Upper lobe of left lung (tissue), 6 donors: ENCODE measurements around the gene SLC26A8. TPM values are rescaled to one million over a fixed set of nuclear protein-coding genes. Genes with fewer than 3 reads are reported as not detected.
"Not testable (repeated sequence)": the region's sequence is repeated elsewhere in the genome, so short reads cannot be mapped to it uniquely, and the experiment has no call there.

ENCODE experiments used
- ATAC-seq, 2 donors: fragments of 200-7000 bp; cut with Tn5 transposase; one replicate each; pipeline ENCODE4 v1.9.1; 2022; ENCODE audit warnings: mild to moderate bottlenecking in 2 of 2, moderate library complexity in 2 of 2; ENCODE audit not compliant: low FRiP score in 2 of 2
- DNase-seq, 2 donors: peaks; one replicate each; pipeline ENCODE4 v3.0.0-alpha.2; 2019 to 2020
- H3K27ac ChIP-seq, 4 donors: fragments of 200-600 bp; sonication (generic); one replicate each; pipeline ENCODE4 v1.5.1; 2016 to 2019
- H3K27me3 ChIP-seq, 4 donors: fragments of 200-600 bp; sonication (generic); one replicate each; pipeline ENCODE4 v1.5.1; 2017 to 2019
- H3K36me3 ChIP-seq, 4 donors: fragments of 200-600 bp; sonication (generic); one replicate each; pipeline ENCODE4 v1.5.1; 2016 to 2019
- H3K4me1 ChIP-seq, 4 donors: fragments of 200-600 bp; sonication (generic); one replicate each; pipeline ENCODE4 v1.5.1; 2018 to 2019
- H3K4me3 ChIP-seq, 4 donors: fragments of 200-600 bp; sonication (generic); one replicate each; pipeline ENCODE4 v1.5.1; 2017 to 2019; ENCODE audit warnings: mild to moderate bottlenecking in 2 of 4, moderate library complexity in 1 of 4
- H3K9me3 ChIP-seq, 4 donors: fragments of 200-600 bp; sonication (generic); one replicate each; pipeline ENCODE4 v1.5.1; 2018 to 2019
- EP300 ChIP-seq, 4 donors: sonication (generic); formaldehyde crosslinking; IDR thresholded peaks; one replicate each; pipeline ENCODE4 v1.5.1; 2017; ENCODE audit warnings: antibody characterized with exemption in 4 of 4, control low read depth in 2 of 4
- POLR2A ChIP-seq, 4 donors: fragments of 450-650 bp; IDR thresholded peaks; one replicate each; pipeline ENCODE4 v1.5.1; 2016 to 2017; ENCODE audit warnings: antibody characterized with exemption in 4 of 4, mild to moderate bottlenecking in 2 of 4
- POLR2AphosphoS5 ChIP-seq, 2 donors: sonication (generic); formaldehyde crosslinking; IDR thresholded peaks; one replicate each; pipeline ENCODE4 v1.5.1; 2017; ENCODE audit warnings: antibody characterized with exemption in 2 of 2
- WGBS, 2 donors: methylation state at CpG; one replicate each; pipeline ENCODE4 v1.1.5; 2017 to 2018; 5-methylcytosine and 5-hydroxymethylcytosine counted together
- total RNA-seq, 6 donors: library from RNA; depleted of rRNA in 4 of 6; stranded (reverse); fragments of >200 nt in 4 of 6; gene quantifications; one replicate each; pipeline versions ENCODE4 v1.1.0 to v1.2.1, GENCODE V29; 2016 to 2021
- TF ChIP-seq, protein P1 (sequence below), 6 experiments: fragments of 450-650 bp in 4 of 6; fragments of 200-600 bp in 2 of 6; sonication (generic) in 2 of 6; IDR thresholded peaks; one replicate each; pipeline ENCODE4 v1.5.1; 2016 to 2019; ENCODE audit warnings: antibody characterized with exemption in 6 of 6
- donor health status: DM: no; HTN: no; CAD: no; lungs with moderate emphysema.
- donor health status: DM: no; HTN: yes; CAD: no; lungs with severe emphysema.

SLC26A8 gene
- total RNA-seq, 6 donors from 2014 or later: under 0.01 to 1.5 (median 0.80) TPM

DNA sequence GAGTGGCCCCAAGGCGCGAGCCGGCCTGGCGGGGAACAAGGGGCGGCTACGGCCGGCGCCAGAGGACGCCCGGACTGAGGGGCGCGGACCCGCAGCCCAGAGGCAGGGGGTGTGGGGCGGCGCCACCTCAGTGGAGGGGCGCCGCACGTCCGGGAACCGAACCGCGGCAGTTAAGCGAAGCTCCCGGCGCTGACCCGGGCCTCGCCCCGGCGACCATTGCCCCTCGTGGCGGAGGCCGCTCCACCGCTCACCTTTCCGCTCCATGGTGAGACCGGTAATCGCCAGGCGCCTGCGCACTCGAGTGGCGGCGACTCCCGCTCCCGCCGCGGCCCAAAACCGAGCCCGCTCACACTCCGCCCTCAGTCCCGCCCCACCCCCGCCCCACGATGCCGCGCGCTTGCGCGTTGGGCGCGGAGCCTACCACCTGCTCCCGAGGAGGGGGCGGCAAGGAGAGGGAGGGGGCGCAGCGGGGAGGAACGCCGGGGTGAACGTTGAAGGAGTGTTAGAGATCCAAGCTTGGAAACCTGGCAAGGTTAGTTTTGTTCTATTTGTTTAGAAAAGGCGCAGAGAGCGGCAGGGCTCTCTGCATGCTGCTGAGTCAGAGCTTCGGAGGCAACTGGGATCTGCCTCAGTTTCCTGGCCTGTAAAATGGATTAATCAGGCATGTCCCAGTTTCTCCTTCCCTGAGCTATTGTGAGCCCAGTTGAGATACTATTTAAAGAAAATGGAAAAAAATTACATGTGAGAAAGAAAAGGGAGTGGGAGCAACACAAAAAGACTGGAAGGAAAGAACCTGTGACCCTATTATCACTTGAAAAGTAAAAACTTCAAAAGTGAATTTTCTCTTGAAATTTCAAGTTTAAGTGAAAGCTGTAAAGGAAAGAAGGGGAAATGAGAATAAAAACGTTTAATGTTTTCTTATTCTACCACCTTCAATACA lies 103.4 kb downstream of the SLC26A8 start, which contains the start of gene SRPK1:
SRPK1 (minus strand) TSS at position 306 of the 940 bp plus-strand sequence; CDS start at position 264, 42 bp downstream.
- peak; percentile 31 to 82 for TF ChIP-seq POLR2AphosphoS5 (IDR thresholded peaks at IDR 0.05)
- no peak for TF ChIP-seq EP300 (IDR thresholded peaks at IDR 0.05)
- TF ChIP-seq, protein P1, sequence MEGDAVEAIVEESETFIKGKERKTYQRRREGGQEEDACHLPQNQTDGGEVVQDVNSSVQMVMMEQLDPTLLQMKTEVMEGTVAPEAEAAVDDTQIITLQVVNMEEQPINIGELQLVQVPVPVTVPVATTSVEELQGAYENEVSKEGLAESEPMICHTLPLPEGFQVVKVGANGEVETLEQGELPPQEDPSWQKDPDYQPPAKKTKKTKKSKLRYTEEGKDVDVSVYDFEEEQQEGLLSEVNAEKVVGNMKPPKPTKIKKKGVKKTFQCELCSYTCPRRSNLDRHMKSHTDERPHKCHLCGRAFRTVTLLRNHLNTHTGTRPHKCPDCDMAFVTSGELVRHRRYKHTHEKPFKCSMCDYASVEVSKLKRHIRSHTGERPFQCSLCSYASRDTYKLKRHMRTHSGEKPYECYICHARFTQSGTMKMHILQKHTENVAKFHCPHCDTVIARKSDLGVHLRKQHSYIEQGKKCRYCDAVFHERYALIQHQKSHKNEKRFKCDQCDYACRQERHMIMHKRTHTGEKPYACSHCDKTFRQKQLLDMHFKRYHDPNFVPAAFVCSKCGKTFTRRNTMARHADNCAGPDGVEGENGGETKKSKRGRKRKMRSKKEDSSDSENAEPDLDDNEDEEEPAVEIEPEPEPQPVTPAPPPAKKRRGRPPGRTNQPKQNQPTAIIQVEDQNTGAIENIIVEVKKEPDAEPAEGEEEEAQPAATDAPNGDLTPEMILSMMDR (IDR thresholded peaks at IDR 0.05): peak in 1 of 6 experiments; percentile 19
- peak in 3 of 4 donors; percentile 64 to 80 (median 73) for TF ChIP-seq POLR2A (IDR thresholded peaks at IDR 0.05)
- Histone ChIP-seq H3K27me3 (no peaks in the 10 kb centered on the region), H3K4me3 (peak within 1 kb of the TSS; percentile 56 to 99 (median 78)), H3K9me3 (no peaks in the 10 kb centered on the region), H3K36me3 (peaks cover 0 to 4% (median 0%) of the 10 kb centered on the region in 4 donors), H3K4me1 (peaks cover 16 to 33% (median 24%) of the 10 kb centered on the region in 4 donors), H3K27ac (peak within 1 kb of the TSS; percentile 79 to 95 (median 88))
- ATAC-seq (peak; percentile 91 to 97), DNase-seq (peak; percentile 93 to 97)
- 0 to 1% methylated on average over 22 to 33 of the region's 69 CpGs for WGBS, 2 donors

DNA sequence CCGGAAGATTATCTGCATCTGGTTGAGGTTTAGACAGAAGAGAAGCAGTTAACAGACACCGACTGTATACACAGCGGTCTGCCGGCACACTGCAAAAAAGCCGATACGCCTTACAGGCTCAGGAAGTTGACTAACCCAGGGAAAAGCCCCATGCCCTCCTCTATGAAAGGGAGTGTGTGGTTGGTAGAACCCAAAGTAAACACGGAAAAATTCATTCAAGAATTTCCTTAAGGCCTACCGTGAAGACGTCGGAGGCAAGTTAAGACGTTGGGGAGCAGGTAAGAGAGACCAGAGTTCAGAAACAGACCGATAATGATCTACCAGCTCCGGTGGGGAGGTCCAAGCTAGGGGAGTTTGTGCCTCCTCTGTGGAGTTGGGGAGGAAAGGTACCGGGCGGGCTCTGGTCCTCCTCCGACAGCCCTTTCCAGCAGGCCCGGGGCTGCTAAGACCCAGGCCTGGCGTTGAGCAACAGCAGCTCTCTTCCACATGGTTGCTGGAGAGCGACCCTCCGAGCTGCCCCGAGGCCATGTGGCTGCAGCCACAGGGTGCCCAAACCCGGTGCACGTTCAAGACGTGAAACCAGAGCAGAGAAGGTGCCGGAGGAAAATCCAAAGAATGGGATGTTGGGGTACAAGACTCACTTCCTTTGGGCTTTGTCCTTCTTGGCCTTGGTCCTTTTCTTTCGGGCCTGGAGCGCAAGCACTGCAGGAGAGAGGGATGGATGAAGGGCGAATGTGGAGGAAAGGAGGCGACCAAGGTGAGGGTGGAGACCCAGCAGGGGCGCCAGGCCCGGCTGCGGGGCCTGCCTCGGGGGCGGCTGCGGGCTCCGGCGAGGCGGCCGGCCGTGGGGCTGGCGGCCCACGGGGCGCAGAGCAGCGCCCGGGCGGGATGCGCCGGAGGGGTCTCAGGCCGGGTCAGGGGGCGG lies 104.4 kb downstream of the SLC26A8 start:
- Histone ChIP-seq H3K27ac (peak overlapping the region; percentile 79 to 95 (median 88)), H3K4me3 (peak overlapping the region; percentile 56 to 99 (median 78)), H3K9me3 (no peaks in the 10 kb centered on the region), H3K36me3 (peaks cover 0 to 10% (median 0%) of the 10 kb centered on the region in 4 donors), H3K4me1 (peaks cover 16 to 33% (median 24%) of the 10 kb centered on the region in 4 donors), H3K27me3 (no peaks in the 10 kb centered on the region)
- peak; percentile 65 to 86 for ATAC-seq
- TF ChIP-seq, protein P1 (IDR thresholded peaks at IDR 0.05): no peak
- TF ChIP-seq EP300 (IDR thresholded peaks at IDR 0.05) (no peak), POLR2AphosphoS5 (IDR thresholded peaks at IDR 0.05) (peak; percentile 17 to 69), POLR2A (IDR thresholded peaks at IDR 0.05) (peak in 2 of 4 donors; percentile 17 to 37)
- WGBS, 2 donors: 1 to 2% methylated on average over 23 to 39 of the region's 50 CpGs
- peak; percentile 71 to 73 for DNase-seq

DNA sequence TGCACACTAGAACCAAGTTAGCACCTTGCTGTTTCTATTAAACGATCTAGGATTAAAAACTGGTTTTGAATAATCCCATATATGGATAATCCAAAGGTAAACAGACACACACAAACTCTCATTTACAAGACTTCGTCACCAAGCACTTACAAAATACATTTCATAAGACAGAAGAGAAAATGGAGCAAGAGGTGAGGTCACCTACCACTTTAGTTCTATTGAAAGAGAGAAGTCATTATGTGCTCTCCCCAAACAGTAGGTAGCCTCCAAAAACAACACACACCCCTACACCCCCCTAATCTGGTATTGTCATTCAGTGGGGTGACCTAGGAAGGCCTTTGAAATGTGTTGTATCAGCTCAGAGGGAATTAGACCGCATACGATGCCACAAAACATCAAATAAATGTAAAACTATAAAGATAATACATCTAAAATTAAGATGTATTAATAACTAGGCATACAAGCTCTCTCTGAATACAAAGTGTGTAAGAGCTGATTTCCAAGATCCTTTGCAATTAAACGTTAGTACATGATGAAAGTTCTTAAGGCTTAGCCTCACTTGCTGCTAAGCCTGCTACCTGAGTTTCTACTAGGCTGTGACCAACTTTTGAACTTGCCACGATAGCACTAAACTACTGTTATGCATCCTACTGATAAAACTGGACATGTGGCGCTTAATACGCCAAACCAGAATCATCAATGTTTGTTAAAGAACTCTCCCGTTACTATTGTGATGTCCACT lies 105.2 kb downstream of the SLC26A8 start:
- DNase-seq (no peak), ATAC-seq (peak; percentile 34 to 66)
- peak overlapping the region; percentile 79 to 95 (median 88) for H3K27ac ChIP-seq
- H3K27me3 ChIP-seq: no peaks in the 10 kb centered on the region
- peak overlapping the region; percentile 4 to 99 (median 78) for H3K4me3 ChIP-seq
- WGBS, 2 donors: 18 to 29% methylated on average over 9 of the region's 9 CpGs
- peaks cover 0 to 15% (median 0%) of the 10 kb centered on the region in 4 donors for H3K36me3 ChIP-seq
- TF ChIP-seq POLR2A (IDR thresholded peaks at IDR 0.05) (no peak), EP300 (IDR thresholded peaks at IDR 0.05) (no peak), POLR2AphosphoS5 (IDR thresholded peaks at IDR 0.05) (no peak)
- TF ChIP-seq, protein P1 (IDR thresholded peaks at IDR 0.05): no peak
- H3K9me3 ChIP-seq: no peaks in the 10 kb centered on the region
- H3K4me1 ChIP-seq: peaks cover 16 to 33% (median 24%) of the 10 kb centered on the region in 4 donors

DNA sequence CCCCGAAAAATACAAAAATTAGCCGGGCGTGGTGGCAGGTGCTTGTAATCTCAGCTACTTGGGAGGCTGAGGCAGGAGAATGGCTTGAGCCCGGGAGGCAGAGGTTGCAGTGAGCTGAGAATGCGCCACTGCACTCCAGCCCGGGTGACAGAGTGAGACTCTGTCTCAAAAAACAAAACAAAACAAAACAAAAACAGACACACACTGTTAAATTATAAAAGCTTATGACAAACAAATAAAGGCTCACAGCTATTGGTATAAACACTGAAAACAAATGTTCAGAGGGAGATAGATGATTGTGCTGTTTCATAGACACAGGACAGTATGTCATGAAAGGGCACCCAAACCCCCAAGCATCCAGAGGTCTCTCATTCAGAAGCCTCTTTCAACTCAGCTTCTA lies 107.5 kb downstream of the SLC26A8 start:
- not testable (repeated sequence) for H3K27ac ChIP-seq, DNase-seq, H3K9me3 ChIP-seq, ATAC-seq, H3K4me3 ChIP-seq, H3K27me3 ChIP-seq
- 94 to 96% methylated on average over 6 of the region's 6 CpGs for WGBS, 2 donors
- H3K36me3 ChIP-seq: peaks cover 0 to 31% (median 0%) of the 10 kb centered on the region in 4 donors
- peaks cover 16 to 28% (median 20%) of the 10 kb centered on the region in 4 donors for H3K4me1 ChIP-seq
